IPS-18c (cell line): ENCODE measurements around the gene UCK1.
"Not testable (repeated sequence)": the region's sequence is repeated elsewhere in the genome, so short reads cannot be mapped to it uniquely, and the experiment has no call there.

ENCODE experiments used
- H3K4me3 ChIP-seq: 2 replicates; pipeline ENCODE4 v1.7.0; 2013; ENCODE audit warnings: low read depth, mild to moderate bottlenecking, low read length, moderate library complexity; ENCODE audit not compliant: insufficient read depth
- H3K9me3 ChIP-seq: one replicate; pipeline ENCODE4 v1.6.1; 2013; ENCODE audit warnings: mild to moderate bottlenecking, low read length, moderate library complexity; ENCODE audit not compliant: control insufficient read depth, insufficient read depth

UCK1 gene

DNA sequence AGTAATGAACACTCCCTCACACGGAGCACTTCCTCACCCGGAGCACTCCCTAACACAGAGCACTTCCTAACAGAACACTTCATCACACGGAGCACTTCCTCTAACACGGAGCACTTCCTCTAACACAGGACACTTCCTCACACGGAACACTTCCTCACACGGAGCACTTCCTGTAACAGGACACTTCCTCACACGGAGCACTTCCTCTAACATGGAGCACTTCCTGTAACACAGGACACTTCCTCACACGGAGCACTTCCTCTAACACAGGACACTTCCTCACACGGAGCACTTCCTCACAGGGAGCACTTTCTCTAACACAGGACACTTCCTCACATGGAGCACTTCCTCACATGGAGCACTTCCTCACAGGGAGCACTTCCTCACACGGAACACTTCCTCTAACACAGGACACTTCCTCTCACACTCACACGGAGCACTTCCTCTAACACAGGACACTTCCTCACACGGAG, 15.5 kb downstream of the UCK1 start:
- H3K4me3 ChIP-seq, H3K9me3 ChIP-seq: not testable (repeated sequence)

DNA sequence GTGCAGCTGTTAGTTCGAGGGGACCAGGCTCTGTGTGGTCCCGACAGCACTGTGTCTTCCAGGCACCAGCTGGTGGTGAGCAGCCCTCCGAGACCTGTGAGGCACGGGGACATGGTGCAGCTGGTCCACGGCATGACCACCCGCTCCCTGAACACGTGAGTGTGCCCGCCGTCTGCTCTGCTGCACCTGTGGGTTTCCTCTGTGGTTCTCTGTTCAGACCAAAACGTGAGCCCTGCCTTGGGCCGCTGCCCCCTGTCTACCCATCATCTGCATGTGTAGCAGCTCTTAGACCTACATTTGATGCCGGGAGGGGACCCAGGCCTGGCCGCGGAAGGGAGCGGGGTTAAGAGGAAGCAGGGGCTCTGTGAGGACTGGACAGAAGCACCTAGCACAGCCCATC, 17.9 kb downstream of the UCK1 start:
- H3K4me3 ChIP-seq: no peak overlapping the region

DNA sequence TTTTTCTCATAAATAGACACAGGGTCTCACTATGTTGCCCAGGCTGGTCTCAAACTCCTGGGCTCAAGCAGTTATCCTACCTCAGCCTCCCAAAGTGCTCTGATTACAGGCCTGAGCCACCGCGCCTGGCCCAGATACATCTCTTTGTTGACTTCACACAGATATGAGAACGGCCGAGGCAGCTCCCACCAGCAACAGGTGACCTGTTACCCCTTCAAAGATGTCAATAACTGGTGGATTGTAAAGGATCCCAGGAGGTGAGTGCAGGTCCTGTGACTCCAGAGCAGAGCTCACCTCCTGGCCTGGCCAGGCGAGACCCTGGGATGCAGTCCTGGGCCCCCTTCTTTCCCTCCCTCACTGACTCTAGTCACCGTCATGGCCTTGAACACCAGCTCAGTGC, 19.2 kb downstream of the UCK1 start:
- Histone ChIP-seq H3K4me3 (no peak overlapping the region), H3K9me3 (no peaks in the 10 kb centered on the region)

More for the DNA sequence above, 17.9 kb downstream of the UCK1 start:
- no peaks in the 10 kb centered on the region for H3K9me3 ChIP-seq

DNA sequence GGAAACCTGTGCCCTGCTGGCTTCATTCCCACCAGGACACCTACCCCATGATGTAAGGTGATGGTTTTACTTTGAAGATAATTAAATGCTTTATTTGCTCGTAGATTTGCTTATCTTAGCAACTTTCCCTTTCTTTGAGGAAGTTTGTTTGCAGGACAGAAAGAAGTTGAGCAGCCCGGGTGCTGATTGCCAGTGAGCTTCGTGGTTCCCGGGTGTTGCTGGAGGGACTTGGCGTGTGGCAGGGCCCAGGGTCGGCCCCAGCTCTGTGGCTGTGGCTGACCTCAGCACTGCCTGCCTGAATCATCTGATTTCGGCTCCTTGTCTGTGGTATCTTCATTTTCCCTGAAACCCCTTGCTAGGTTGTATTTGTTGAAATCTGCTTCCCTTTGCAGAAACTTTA, 19.6 kb downstream of the UCK1 start:
- no peak overlapping the region for H3K4me3 ChIP-seq
- H3K9me3 ChIP-seq: no peaks in the 10 kb centered on the region

DNA sequence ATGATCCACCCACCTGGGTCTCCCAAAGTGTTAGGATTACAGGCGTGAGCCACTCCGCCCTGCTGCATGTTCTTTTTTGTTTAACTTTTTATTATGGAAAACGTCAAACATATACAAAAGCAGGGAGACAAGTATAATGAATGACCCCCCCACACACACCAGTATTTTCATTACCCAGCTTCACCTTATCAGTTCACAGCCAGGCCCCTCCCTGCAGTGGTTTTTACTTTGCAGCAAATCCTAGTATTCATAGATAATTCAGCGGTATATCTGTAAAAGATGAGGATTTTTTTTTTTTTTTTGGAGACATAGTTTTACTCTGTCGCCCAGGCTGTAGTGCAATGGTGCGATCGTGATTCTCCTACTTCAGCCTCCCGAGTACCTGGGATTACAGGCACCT, 26.1 kb downstream of the UCK1 start:
- H3K9me3 ChIP-seq: no peaks in the 10 kb centered on the region
- no peak overlapping the region for H3K4me3 ChIP-seq

DNA sequence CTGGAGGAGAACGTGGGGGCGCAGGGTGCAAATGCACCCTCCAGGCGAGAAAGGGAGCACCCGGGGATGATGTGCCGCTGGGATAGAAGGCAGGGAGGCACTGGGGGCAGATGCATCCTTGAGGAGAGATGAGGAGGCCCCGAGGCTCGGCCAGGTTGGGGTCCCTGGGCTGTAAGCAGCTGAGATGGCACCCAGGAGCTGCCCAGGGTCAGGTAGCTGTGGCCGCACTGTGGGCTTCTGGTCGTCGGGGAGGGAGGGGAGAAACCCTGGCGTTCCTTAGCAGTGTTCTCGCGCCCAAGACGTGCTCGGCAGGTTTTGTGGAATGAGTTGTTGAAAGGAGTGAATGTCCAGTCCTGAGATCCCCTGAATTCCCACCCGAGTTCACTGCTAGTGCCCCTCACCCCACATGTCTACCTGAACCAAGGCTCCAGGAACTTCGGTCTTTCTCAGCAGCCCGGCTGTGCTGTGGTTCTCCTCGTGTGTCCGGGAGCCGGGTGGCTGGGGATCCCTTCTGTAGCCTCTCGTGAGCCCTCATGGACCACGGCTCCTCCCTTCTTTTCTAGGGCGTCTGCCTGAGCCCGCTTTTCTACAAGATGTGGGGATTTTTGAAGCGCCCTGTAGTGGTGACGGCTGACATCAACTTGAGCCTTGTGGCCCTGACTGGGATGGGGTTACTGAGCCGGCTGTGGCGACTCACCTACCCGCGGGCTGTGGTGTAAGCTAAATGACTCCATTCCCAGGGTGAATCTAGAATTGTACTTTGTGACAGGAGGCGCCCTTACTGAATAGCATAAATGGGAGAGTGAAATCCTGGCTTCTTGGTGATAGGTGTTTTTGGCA, 27.2 kb downstream of the UCK1 start:
- Histone ChIP-seq H3K4me3 (peak overlapping the region; percentile 94), H3K9me3 (no peaks in the 10 kb centered on the region)

DNA sequence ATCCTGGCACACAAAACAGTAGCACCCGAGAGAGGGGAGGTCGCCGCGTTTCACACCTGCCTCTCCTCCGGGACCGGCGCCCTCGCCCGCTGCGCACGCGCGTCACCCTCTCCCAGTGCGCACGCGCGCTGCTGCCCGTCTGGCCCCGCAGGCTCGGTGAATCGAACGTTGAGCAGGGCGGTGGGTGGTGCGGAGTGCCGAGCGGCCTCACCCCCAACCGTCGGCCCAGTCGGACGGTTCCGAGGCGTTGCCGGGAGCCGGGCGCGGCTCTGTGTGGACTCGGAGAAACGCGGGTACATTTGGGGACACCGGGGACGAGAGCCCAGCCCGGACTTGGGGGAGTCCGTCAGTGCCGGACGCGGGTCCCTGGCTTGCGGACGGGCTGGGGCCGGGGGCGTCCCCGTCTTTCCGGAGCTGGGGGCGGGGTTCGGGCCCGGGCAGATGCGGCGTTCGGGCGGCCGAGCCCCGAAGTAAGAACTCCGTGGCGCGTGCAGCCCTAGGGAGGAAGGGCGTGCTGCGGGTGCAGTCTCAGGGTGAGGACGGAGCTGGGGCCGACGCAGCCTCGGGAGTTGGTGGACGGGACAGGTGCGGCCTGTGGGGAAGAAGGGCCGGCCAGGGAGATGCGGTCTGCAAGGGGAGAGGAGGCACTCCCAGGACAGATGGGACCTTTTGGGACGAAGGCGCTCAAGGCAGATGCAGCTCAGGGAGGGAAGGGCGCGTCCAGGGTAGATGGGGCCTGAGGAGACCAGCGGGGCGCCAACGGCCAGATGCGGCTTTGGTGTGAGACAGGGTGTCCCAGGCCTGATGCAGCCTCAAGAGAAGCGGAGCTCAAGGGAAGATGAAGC, 28.1 kb downstream of the UCK1 start, which contains the start of gene POMT1:
Gene POMT1, plus strand, starts transcription at position 138 of the 845 bp plus-strand sequence. CDS start 1,301 bp downstream, outside the sequence.
- Histone ChIP-seq H3K9me3 (no peaks in the 10 kb centered on the region), H3K4me3 (peak within 1 kb of the TSS; percentile 94)

DNA sequence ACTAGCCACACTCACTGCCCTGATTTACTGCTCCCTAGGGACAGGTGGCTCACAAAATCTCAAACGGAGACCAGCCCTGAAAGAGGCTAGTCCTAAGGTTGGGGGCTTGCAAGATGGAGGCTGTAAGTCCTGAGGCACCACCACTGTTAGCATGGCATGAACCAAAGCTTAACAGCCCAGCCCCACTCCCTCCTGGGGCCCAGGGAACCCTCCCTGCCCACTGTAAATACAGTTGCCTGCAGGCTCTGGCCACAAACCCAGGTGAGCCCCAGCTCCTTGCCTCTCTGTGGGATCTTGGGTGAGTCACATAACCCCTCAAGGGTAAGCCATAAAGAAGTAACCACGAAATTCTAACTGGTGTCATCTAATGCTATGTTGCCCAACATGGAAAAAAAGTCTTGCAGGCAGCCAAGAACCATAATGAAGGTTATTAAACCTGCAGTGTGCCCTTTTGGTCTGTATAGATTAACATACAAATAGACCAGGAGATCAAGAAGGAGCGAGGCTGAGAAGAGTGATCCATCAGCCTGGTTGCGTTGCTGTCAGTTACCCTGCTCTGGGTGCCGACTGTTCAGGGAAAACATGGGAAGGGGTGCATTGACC, 30.0 kb downstream of the UCK1 start:
- H3K4me3 ChIP-seq: no peak overlapping the region
- no peaks in the 10 kb centered on the region for H3K9me3 ChIP-seq

DNA sequence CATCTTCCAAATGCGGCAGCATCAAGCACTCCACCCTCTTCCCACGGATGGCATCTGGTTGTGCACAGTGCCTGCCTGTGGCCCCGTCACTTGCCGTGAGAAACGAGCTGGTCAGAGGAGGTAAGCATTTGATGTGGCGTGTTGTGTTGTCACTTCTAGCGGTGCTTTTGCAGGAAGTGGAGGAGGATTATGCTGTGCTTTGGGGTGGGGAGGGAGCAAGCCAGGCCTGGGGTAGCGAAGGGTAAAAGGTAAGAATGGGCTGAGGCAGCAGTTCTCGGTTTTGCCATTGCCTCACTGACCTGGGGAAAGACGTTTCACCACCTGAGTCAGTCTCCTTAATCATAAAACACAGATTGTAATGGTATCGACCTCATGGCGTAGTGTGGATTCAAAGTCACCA, 30.7 kb downstream of the UCK1 start:
- H3K4me3 ChIP-seq: no peak overlapping the region

DNA sequence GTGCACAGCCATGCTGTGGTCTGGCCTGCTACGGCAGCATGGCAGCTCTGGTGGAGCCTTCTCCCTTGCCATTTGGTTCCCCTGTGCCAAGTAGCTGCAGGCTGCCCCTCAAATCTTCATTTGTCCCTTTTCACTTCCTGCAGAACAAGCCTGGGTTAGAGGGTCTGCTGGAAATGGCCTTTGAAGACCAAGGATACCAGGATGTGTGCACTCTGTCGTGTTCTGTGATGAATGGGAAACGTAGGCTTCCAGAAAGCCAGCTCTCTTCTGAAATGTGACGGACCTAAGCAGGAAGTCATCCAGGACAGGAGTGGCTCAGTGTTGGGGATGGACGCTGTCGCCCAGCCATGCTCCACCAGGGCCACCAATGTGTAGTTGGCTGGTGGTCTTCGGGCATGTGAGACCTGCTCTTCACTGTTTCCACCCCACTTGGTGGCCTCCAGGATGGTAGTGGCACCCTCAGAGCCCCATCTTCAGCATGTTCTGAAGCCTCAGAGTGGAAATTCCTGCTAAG, 31.8 kb downstream of the UCK1 start:
- Histone ChIP-seq H3K9me3 (no peaks in the 10 kb centered on the region), H3K4me3 (no peak overlapping the region)

More for the DNA sequence above, 30.7 kb downstream of the UCK1 start:
- no peaks in the 10 kb centered on the region for H3K9me3 ChIP-seq

DNA sequence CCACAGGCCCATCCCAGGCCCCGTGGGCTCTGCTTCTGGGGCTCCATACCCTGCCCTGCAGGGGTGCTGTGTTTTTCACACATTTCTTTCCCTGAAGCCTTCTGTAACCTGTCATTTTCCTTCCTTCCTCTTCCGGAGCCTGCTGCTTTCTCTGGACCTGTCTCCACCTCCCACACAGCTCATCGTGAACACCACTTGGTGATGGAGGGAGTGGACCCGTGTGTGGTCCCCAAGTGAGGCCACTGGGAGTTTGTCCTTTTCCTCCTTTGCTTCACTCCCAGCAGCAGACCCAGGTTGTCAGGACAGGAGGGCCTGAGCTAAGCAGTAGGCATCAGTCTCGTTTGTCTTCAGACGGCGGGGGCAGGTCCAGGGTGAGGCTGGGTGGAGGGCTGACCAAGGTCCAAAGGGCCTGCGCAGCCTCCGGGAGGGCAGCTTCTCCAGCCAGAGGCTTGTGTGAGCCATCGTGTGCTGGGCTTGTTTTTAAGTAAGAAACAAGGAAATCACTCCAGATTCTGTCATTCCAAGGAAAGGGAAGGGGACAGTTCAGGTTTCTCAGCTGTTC, 34.1 kb downstream of the UCK1 start:
- Histone ChIP-seq H3K4me3 (no peak overlapping the region), H3K9me3 (peaks cover 3% of the 10 kb centered on the region)

DNA sequence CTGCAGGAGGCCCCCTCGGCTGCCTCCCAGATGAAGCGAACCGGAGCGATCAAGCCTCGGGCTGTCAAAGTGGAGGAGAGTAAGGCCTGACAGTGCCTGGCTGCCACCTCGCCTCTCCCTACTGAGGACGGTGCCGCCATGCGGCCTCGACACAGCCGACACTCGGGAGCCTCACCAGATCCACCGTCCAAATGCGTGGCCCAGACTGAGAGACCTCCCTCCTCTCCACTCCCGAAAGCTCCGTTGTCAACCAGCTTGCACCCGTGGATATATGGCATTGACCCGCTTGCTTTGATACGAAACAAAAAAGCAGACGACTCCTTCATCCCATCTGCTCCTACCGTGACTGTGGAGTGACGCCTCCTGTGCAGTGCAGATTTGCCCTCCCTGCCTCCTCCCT, 35.3 kb downstream of the UCK1 start:
- peaks cover 3% of the 10 kb centered on the region for H3K9me3 ChIP-seq
- H3K4me3 ChIP-seq: no peak overlapping the region

DNA sequence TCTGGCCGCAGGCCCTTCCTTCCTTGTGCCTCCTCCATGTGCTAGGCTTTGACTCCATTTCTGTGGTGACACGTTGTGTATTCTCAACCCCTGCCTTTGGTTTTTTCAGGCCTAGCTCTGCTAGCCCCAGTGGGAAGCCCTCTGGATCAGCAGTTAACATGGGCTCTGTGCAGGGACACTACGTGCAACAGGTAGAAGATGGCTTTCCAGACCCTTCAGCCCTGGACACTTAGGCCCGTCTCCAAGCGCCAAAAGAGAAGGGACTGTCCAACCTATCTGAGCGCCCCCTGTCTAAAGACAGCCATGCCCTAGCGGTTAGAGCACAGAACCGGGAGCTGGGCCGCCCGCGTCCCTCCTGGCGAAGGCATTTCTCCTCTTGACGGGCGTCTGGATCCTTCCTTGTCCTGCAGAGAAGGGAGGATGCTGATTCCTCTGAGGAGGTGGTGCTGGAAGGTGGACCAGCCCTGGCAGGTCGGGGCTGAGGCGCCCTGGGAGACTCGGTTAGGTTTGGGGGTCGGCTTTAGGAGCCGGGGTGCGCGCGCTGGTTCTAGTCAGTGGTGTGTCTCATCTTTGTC, 36.7 kb downstream of the UCK1 start:
- Histone ChIP-seq H3K4me3 (no peak overlapping the region), H3K9me3 (peaks cover 3% of the 10 kb centered on the region)

DNA sequence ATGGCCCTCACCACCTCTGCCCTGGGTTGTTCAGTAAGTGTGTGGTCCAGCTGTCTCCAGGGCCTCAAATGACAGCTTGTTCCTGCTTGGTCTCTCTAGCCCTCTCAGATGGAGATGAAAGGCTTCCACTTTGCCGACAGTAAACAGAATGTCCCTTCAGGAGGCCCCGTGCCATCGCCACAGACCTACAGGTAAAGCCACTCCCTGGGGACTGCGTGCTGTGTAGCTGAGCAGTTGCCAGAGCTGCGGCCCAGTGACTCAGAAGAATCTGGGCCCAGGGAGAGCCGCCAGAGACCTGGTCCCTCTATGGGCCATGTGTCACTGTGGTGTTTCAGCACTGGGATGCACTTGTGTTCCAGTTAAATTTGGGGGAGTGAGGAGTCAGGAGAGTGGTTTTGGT, 39.0 kb downstream of the UCK1 start:
- Histone ChIP-seq H3K4me3 (no peak overlapping the region), H3K9me3 (peaks cover 3% of the 10 kb centered on the region)

DNA sequence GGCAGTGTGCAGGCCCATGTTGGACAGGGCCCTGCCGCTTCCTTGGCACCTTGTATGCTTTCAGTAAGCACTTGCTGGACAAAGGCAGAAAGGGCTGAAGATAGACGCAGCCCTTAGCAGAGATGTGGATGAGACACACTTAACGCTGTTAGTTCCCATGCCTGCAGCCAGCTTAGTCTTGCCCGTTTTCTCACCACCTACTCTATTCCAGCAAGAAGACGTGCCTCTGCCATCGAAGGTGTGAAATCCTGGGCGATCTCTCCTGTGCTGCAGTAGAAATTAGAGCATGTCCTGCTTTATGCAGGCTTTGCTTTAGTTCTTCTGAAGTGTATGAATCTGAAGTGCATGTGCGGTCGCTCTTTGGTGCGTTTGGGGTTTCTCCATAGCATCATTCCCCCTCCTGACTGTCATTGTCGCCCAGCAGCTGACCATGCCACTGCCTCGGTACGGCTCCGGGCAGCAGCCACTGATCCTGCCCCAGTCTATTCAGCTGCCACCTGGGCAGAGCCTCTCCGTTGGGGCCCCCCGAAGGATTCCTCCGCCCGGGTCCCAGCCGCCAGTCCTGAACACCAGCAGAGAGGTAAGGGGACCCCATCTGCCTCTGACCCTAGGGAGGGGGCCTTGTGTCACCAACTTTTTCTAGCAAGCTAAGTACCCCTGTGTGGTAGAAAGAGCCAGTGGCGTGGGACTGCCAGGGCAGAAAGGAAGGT, 39.9 kb downstream of the UCK1 start:
- no peak overlapping the region for H3K4me3 ChIP-seq
- peaks cover 3% of the 10 kb centered on the region for H3K9me3 ChIP-seq

DNA sequence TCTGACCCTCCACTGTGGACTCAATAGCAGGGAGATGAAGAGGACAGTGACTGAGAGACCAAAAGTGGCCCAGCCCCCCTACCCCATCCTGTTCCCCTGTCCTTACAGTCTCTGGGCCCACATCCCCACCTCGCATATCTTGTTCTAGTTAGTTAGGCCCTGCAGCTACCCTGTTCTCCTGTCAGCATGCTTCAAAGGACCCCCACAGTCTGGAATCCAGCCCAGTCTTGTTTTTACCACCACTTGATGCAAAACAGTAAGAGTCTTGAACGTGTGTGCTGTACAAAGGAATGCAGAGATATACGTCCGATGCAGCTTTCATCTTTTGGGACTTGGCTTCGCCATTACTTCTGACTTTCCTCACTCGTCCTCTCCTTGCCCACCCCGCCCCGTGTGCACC, 40.5 kb downstream of the UCK1 start:
- peaks cover 3% of the 10 kb centered on the region for H3K9me3 ChIP-seq
- H3K4me3 ChIP-seq: no peak overlapping the region
